ENCODE measurements around the gene RAB33A. TPM values are rescaled to one million over a fixed set of nuclear protein-coding genes. Genes with fewer than 3 reads are reported as not detected.

The RAB33A gene
- polyA plus RNA-seq, 1 donor (not counting 4 experiments of a cell fraction or from before 2014, with no cell fraction given): not detected

- Histone ChIP-seq H3K79me2 (ENCODE audit: control insufficient read depth, insufficient read depth, low read length) (peaks cover 20% of the 10 kb centered on the region), H3K4me2 (ENCODE audit: control insufficient read depth, extremely low read depth, insufficient read depth, low read depth, low read length) (peak overlapping the region; percentile 69), H3K4me3 (ENCODE audit: control insufficient read depth in 2 of 3, extremely low read depth in 1 of 3, insufficient read depth in 2 of 3, low read depth in 1 of 3, low read length in 3 of 3) (peak overlapping the region in 2 of 3 experiments; percentile 55 to 81), H4K20me1 (ENCODE audit: control insufficient read depth, extremely low read depth, insufficient read depth, low read length) (no peaks in the 10 kb centered on the region), H3K9me1 (ENCODE audit: control insufficient read depth, extremely low read depth, insufficient read depth, low read length) (no peaks in the 10 kb centered on the region), H3K9ac (ENCODE audit: control insufficient read depth, extremely low read depth, insufficient read depth, low read length) (no peak overlapping the region), H2AFZ (ENCODE audit: control insufficient read depth, low read length) (no peak overlapping the region), H3K27me3 (ENCODE audit: control insufficient read depth, extremely low read depth, insufficient read depth, low read length) (peaks cover 3% of the 10 kb centered on the region), H3K27ac (ENCODE audit: control insufficient read depth, insufficient read depth, low read length) (no peak overlapping the region), H3K9me3 (ENCODE audit: control insufficient read depth, low read depth, low read length) (no peaks in the 10 kb centered on the region), H3K4me1 (ENCODE audit: control insufficient read depth, extremely low read depth, insufficient read depth, low read length) (peaks cover 8% of the 10 kb centered on the region), H3K36me3 (ENCODE audit: control insufficient read depth in 2 of 2, extremely low read depth in 1 of 2, insufficient read depth in 2 of 2, low read length in 2 of 2) (no peaks in the 10 kb centered on the region)
- DNase-seq (ENCODE audit: low read depth, low spot score) (no peak), FAIRE-seq (no peak)
- TF ChIP-seq EZH2 (IDR thresholded peaks at IDR 0.05; ENCODE audit: low read length): no peak
- TF ChIP-seq, protein P1, sequence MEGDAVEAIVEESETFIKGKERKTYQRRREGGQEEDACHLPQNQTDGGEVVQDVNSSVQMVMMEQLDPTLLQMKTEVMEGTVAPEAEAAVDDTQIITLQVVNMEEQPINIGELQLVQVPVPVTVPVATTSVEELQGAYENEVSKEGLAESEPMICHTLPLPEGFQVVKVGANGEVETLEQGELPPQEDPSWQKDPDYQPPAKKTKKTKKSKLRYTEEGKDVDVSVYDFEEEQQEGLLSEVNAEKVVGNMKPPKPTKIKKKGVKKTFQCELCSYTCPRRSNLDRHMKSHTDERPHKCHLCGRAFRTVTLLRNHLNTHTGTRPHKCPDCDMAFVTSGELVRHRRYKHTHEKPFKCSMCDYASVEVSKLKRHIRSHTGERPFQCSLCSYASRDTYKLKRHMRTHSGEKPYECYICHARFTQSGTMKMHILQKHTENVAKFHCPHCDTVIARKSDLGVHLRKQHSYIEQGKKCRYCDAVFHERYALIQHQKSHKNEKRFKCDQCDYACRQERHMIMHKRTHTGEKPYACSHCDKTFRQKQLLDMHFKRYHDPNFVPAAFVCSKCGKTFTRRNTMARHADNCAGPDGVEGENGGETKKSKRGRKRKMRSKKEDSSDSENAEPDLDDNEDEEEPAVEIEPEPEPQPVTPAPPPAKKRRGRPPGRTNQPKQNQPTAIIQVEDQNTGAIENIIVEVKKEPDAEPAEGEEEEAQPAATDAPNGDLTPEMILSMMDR (optimal IDR thresholded peaks at IDR 0.05 in 1 of 3, IDR thresholded peaks at IDR 0.05 in 1 of 3, conservative IDR thresholded peaks at IDR 0.05 in 1 of 3; ENCODE audit: extremely low read depth in 1 of 3, insufficient read depth in 2 of 3, low read length in 3 of 3): no peak
- dilution Hi-C loops (cut with MboI; ENCODE audit: extremely low pct_ligation_motif_present, low sequenced_read_pairs): no loop called here
Observed at GRCh38 chrX:130167040-130167439, 4.7 kb upstream of the RAB33A start.

DNA sequence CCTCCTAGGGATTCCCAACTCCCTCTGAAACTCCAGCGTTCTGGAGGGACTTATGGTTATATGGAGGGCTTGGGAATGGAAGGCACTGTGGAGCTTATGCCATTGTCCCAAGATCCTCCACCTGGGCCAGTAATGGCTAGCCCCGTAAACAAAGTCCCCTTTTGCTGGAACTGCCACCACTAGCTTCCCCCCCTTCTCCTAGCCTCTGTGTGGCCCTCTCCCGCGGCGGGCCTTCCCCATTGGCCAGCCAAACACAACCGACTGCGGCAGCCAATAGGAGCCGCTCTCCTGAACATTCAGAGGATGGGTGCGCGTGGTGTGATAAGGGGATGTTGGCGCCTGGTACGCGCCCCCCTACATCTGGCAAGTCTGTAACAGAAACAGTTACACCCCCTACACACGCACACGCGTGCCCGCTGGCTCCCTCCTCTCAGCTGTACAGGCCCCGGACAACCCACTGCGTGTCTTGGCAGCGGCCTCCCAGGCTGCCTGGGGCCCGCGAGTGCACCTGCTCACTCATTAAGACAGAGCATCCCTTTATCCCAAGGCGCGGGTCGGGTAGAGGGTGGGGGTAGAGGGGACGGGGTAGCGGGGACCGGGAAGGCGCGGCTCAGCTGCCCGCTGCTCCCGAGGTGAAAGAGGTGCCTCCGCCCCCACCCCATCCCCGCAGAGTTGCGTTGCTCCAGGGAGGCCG, 863 bp upstream of the RAB33A start:
- Histone ChIP-seq H3K9me3 (ENCODE audit: control insufficient read depth, low read depth, low read length) (no peaks in the 10 kb centered on the region), H3K9me1 (ENCODE audit: control insufficient read depth, extremely low read depth, insufficient read depth, low read length) (no peaks in the 10 kb centered on the region), H3K36me3 (ENCODE audit: control insufficient read depth in 2 of 2, extremely low read depth in 1 of 2, insufficient read depth in 2 of 2, low read length in 2 of 2) (no peaks in the 10 kb centered on the region), H3K27me3 (ENCODE audit: control insufficient read depth, extremely low read depth, insufficient read depth, low read length) (peaks cover 3% of the 10 kb centered on the region), H3K27ac (ENCODE audit: control insufficient read depth, insufficient read depth, low read length) (no peak overlapping the region), H3K4me1 (ENCODE audit: control insufficient read depth, extremely low read depth, insufficient read depth, low read length) (peaks cover 11% of the 10 kb centered on the region), H3K79me2 (ENCODE audit: control insufficient read depth, insufficient read depth, low read length) (no peaks in the 10 kb centered on the region), H3K4me2 (ENCODE audit: control insufficient read depth, extremely low read depth, insufficient read depth, low read depth, low read length) (peak overlapping the region; percentile 60), H2AFZ (ENCODE audit: control insufficient read depth, low read length) (peak overlapping the region; percentile 39), H4K20me1 (ENCODE audit: control insufficient read depth, extremely low read depth, insufficient read depth, low read length) (no peaks in the 10 kb centered on the region), H3K9ac (ENCODE audit: control insufficient read depth, extremely low read depth, insufficient read depth, low read length) (peak overlapping the region; percentile 33), H3K4me3 (ENCODE audit: control insufficient read depth in 2 of 3, extremely low read depth in 1 of 3, insufficient read depth in 2 of 3, low read depth in 1 of 3, low read length in 3 of 3) (peak overlapping the region; percentile 25 to 49 (median 29))
- dilution Hi-C loops (cut with MboI; ENCODE audit: extremely low pct_ligation_motif_present, low sequenced_read_pairs): no loop called here
- no peak for FAIRE-seq
- no peak for DNase-seq (ENCODE audit: low read depth, low spot score)
- TF ChIP-seq EZH2 (IDR thresholded peaks at IDR 0.05; ENCODE audit: low read length): no peak
- TF ChIP-seq, protein P1 (optimal IDR thresholded peaks at IDR 0.05 in 1 of 3, IDR thresholded peaks at IDR 0.05 in 1 of 3, conservative IDR thresholded peaks at IDR 0.05 in 1 of 3; ENCODE audit: extremely low read depth in 1 of 3, insufficient read depth in 2 of 3, low read length in 3 of 3): no peak
